Measurements from ENCODE around the gene SSMEM1. TPM values are rescaled to one million over a fixed set of nuclear protein-coding genes. Genes with fewer than 3 reads are reported as not detected.
"Not testable (repeated sequence)": the region's sequence is repeated elsewhere in the genome, so short reads cannot be mapped to it uniquely, and the experiment has no call there.

The SSMEM1 gene
- polyA plus RNA-seq, 4 donors: not detected

DNA sequence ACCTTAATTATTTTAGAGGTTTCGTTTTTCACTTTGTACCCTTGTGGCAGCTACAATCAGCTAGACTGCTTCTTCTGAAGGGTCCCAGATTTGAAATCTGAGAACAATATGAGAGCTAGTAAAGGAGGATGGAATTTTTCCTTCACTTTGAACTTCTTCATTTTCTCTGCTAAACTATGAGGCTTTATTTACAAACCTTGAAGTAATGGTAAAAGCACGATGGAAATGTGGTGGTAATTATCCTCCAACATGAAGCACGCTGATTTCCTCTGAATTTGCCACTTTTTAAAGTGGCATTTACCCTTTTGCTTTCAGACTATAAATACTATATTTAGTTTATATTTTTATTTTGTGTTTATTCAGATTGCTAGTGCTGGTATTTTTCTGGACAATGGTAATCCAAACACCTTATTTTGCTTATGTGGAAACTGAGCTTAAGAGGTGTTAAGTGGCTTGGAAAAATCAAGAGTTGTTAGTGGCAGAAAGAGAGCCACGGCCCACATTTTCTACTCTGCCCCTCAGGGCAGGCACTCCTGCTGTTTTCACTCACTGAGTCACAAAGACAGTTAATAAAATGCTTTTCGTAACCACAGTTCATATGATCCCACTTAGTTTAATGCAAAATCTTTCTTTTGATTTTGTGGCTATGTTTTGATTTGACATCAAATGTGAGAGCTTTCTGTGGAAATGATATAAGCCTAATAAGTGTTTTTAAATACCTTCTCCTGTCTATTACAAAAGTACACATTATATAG, 2.7 kb downstream of the SSMEM1 start:
- DNase-seq (ENCODE audit: low read depth in 4 of 4, low spot score in 2 of 4): no peak

DNA sequence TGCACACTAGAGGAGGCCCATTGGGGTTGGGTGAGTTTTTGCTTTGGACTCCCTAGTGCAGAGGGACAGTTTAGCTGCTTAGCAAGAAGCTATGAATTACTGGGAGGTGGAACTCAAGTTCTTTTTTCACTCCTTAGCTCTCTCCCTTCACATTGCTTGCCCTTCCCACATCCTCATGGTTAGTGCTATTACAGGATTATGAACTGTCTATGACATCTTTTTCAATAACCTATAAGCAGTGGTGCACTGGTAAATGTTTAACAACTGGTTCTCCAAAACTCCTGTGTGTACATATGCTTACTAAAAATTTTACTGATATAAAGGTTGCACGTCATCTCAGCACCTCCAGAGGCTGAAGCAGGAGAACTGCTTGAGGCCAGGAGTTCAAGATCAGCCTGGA, 6.2 kb downstream of the SSMEM1 start:
- no peak for DNase-seq (ENCODE audit: low read depth in 4 of 4, low spot score in 2 of 4)

DNA sequence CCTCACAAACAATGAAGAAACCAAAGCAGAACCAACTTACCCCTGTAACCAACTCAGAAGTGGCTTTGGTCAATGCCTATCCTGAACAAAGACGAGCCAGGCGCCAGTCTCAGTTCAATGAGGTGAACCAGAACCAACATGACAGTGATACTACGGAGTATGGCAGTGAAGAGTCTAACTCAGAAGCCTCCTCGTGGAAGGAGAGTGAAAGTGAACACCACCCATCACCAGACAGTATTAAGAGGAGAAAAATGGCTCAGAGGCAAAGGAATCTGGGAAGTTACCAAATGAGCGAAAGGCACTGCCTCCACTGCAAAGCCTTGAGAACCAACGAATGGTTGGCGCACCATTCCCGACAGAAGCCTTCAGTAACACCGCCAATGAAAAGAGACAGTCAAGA, 8.4 kb downstream of the SSMEM1 start:
- no peak for DNase-seq (ENCODE audit: low read depth in 4 of 4, low spot score in 2 of 4)

DNA sequence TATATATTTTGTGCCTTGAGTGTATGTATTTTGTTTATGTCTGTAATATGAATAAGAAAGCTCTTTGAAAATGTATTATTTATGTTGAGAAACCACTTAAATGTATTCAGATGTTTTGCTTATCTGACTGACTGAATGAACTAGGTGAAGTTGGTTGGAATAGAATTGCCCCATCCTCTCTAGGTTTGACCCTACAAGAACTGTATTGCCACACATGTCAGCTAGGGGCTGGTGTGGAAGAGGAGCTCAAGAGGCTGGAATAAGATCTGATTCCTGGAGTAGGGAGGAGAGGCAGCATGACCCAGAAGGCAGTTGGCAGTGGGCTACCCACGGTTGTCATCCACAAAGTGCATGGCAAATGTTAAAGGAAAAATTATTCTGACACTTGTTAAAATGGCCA, 9.1 kb downstream of the SSMEM1 start:
- DNase-seq (ENCODE audit: low read depth in 4 of 4, low spot score in 2 of 4): no peak

DNA sequence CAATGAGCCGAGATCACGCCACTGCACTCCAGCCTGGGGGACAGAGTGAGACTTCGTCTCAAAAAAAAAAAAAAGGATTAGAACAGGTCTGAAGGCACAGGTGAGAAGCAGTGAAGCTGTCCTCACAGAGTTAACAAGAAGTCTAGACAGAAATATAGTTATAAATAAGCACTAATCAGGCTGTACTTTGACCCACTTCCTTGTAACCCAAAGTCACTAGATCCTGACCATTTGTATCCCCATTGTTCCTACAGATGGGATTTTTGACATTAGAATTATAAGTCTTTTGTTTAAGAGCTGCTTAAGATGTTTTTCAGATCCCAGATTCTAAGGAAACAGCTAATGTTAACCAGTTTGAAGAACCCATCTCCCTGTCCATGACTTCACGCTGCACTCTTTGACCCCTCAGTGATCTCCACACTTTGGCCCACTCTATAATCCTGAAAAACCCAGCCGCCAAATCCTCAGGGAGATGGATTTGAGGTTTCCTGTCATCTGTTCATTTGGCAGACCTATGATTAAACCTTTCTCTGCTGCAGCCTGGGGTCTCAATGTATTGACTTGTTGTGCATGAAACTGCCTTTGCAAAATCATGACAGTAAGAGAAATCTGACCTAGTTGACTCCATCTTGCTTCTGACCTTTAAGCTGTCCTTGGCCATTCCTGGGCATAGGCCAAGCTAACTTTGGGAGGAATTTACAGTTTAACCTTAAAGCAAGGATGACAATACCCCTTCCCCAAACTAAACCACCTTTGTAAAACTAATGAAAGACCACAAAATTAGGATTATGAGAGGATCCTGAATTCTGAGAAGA, 11.4 kb downstream of the SSMEM1 start:
- no peak for DNase-seq (ENCODE audit: low read depth in 4 of 4, low spot score in 2 of 4)

DNA sequence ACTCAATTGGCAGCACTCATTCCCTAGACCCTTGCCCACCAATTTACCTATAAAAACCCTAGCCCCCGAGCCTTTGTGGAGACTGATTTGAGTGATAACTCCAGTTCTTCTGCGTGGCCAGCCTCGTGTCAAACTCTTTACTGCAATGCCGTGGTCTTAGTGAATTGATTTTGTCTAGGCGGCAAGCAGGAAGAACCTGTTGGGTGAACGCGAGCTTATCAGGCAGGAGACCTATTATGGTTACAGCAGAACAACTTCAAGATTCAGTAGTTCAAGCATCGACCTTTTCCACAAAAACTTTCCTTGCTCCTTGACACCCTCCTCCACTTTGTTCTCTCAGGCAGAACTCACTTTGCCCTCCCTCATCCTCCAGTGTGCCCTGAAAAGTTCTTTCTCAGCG, 12.2 kb downstream of the SSMEM1 start:
- no peak for DNase-seq (ENCODE audit: low read depth in 4 of 4, low spot score in 2 of 4)

DNA sequence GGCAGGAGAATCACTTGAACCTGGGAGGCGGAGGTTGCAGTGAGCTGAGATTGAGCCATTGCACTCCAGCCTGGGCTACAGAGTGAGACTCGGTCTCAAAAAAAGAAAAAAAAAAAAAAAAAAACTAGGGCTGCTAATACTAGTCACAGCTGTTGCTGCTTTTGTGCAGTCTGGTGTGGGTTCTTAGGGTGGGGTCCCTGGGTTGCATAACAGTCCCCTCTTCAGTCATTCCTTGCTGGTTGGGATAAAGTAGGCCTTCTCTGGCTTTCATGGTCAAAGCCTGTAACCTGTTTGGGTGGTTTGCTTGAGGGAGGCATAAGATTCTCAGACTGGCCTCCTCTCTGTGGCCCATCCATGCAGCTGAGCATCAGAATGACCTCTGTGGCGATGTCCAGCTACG, 14.1 kb downstream of the SSMEM1 start:
- no peak for DNase-seq (ENCODE audit: low read depth in 4 of 4, low spot score in 2 of 4)

DNA sequence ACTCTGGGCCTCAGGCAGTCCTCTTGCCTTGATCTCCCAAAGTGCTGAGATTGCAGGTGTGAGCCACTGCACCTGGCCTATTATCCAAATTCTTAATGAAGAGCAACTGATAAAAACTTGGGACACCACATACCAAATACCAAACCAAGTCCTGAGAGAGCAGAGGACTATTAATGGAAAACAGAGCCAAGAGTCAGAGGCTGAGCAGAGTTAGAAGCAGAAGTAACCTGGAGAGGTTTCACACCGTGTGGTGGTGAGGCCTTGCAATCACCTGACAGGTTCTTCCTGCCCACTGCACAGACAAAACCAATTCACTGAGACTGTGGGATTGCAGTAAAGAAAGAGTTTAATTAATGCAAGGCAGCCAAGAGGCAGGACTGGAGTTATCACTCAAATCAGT, 16.0 kb downstream of the SSMEM1 start:
- DNase-seq (ENCODE audit: low read depth in 4 of 4, low spot score in 2 of 4): no peak

DNA sequence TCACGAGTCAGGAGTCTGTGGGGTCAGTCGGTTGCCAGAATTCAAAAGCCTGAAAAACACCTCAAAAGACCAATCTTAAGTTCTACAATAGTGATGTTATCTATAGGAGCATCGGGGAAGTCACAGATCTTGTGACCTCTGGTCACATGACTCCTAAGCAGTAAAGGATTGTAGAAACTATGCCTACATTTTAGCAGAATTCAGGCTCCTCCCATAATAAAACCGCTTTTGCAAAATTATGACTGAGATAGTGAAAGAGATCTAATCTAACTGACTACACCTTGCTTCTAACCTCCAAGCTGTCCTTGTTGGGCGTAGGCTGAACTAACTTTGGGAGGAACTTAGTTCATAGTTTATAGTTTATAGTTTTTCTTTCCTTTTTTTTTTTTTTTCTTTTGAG, 16.6 kb downstream of the SSMEM1 start:
- DNase-seq (ENCODE audit: low read depth in 4 of 4, low spot score in 2 of 4): no peak

DNA sequence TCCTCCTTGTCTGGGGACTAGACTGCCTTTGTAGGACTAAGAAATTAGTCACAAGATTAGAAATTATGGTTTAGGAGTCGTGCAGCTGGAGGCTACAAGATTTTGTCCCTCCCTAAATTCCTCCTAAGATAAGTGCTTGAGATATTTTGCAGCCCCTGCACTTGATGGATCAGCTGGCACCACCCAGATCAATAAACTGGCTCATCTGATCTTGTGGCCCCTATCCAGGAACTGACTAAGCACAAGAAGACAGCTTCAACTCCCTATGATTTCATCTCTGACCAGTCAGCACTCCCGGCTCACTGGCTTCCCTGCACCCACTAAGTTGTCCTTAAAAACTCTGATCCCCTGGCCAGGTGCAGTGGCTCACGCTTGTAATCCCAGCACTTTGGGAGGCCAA, 17.3 kb downstream of the SSMEM1 start:
- DNase-seq (ENCODE audit: low read depth in 4 of 4, low spot score in 2 of 4): not testable (repeated sequence)

DNA sequence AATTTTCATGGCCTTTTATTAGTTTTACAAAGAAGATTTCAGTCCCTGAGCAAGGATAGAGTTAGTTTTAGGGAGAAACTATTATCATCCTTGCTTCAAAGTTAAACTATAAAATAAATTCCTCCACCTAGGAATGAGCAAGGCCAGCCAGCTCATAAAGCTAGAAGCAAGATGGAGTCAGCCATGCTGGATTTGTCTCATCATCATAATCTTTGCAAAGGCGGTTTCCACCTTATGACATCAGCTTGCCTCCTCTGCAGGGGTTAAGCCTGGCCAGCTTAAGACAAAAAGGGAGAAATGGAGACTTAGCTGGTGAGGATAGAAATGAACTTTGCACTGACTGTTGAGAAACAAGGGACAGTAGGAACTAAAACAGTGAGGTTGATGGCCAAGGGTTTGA, 18.7 kb downstream of the SSMEM1 start:
- DNase-seq (ENCODE audit: low read depth in 4 of 4, low spot score in 2 of 4): no peak

DNA sequence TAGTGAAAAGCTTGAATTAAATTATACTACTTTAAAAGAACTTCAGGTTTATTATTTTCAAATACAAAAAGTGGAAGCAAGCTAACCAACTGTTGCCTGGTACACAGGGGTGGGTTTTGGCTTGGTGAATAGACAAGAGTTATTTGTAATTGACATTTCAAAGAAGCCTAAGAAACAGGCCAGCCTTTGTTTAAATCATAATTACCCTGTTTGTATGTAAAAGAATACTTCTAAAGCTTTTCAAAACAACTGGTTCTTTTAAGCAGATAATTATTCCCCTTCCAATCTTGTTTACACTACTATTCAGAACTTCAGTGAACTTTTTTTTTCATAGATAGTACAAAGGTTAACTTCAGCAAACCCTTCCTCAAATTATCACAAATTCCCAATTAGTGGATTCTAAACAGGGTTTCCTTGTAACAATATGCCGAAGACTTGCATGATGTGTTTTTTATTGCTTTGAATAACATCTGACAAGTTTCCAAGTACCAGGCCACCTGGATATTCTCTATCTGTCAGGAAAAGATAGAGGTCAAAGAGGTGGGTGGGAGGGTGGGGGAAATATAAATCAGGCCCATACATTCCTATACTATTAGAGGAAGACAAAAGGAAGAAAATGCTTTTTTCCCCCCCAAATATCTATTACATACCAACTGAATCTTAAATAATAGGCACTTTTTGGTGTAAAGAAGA, 20.4 kb downstream of the SSMEM1 start:
- no peak for DNase-seq (ENCODE audit: low read depth in 4 of 4, low spot score in 2 of 4)

DNA sequence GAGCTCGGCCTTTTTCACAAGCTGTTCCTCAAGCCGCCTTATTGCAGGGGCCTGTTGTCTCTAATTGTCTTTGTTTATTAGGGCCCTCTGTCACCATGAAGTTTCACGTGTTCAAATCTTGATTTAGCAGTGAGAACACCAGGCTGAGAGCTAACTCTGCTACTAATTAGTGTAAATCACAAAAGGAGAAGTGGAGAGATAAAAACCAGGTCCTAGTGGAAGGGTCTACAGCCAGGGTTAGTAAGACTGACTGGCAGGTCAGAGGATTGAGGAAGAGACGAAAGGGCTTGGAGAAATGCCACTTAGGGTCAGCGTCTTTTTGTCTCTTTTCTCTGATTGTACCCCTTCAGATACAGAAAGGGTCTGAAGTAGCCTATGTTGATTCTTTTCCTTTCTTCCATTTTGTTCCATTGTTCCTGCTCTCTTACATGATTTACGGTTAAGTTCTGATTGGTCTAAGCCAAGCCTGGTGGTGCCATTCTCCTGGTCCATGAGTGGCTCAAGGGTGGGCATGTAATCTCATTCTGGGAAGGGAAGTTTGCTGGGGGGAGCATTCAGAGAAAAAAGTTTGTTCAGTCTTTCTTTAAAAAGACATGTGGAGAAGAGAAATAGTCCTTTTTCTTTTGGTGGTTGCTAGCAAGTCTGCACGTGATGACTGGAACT, 21.3 kb downstream of the SSMEM1 start:
- DNase-seq (ENCODE audit: low read depth in 4 of 4, low spot score in 2 of 4): no peak

DNA sequence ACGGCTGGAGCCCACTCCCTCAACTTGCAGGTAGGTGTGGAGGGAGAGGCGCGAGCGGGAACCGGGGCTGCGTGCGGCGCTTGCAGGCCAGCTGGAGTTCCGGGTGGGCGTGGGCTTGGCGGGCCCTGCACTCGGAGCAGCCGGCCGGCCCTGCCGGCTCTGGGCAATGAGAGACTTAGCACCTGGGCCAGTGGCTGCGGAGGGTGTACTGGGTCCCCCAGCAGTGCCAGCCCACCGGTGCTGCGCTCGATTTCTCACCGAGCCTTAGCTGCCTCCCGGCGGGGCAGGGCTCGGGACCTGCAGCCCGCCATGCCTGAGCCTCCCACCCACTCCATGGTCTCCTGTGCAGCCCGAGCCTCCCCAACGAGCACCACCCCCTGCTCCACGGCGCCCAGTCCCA, 22.3 kb downstream of the SSMEM1 start:
- not testable (repeated sequence) for DNase-seq (ENCODE audit: low read depth in 4 of 4, low spot score in 2 of 4)

DNA sequence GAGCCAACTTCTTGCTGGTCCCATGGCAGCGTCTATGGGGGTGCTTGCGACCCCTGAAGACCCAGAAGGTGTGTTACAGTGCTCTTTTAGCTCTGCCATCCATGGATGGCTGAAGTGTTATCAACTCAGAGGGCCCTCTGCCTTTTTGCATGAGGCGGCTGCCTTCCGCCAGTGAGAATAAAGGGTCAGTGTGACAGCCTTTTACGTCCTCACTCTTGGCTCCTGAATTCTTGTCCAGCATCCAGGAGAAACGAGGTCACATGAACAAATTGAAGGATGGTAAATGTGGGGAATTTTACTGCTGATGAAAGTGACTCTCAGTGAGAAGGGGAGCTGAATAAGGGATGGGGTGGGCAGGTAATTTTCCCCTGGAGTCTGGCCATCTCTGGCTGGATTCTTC, 24.1 kb downstream of the SSMEM1 start:
- DNase-seq (ENCODE audit: low read depth in 4 of 4, low spot score in 2 of 4): no peak

DNA sequence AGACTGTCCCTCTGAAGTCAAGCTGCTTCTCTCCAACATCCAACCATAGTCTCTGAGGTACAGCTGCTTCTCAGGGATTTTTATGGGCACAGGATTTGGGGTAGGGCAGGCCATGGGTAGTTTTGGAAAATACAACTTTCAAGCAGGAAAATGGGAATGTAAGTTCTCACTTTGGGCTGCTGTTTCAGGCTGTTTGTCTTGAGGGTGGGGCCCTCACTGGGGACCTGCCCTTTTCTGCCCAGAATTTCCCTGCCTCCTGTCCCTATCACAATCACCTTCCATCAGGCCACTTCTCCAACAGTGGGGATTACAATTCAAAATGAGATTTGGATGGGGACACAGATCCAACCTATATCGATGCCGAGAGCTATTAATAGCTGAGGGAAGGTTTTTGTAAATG, 24.5 kb downstream of the SSMEM1 start:
- DNase-seq (ENCODE audit: low read depth in 4 of 4, low spot score in 2 of 4): no peak

DNA sequence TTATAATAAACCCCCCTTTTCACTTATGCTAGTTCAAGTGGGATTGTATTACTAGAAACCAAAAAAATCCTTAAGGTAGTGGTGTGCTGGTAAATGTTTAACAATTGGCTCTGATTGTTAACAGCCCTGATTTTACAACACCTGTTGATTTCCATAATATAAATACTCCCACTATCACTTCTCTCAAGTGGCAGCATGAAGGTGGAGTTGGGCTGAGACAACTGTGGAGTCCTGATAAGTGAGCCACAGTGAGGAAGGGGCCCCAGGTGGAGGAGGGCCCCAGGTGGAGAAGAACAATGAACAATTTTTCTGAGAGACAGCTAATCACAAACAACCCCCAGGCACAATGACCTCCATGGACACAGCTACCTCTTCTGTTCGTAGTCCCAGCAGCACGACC, 26.4 kb downstream of the SSMEM1 start:
- no peak for DNase-seq (ENCODE audit: low read depth in 4 of 4, low spot score in 2 of 4)

DNA sequence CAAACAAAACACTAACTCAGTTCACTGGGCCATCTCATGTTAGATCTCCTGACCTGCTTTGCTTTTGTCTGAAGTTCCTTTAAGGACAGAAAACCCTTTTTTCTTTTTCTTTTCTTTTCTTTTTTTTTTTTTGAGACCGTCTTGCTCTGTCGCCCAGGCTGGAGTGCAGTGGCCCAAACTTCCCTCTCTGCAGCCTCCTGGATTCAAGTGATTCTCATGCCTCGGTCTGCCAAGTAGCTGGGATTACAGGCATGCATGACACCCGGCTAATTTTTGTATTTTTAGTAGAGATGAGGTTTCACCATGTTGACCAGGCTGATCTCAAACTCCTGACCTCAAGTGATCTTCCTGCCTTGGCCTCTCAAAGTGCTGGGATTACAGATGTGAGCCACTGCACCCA, 28.7 kb downstream of the SSMEM1 start:
- not testable (repeated sequence) for DNase-seq (ENCODE audit: low read depth in 4 of 4, low spot score in 2 of 4)

DNA sequence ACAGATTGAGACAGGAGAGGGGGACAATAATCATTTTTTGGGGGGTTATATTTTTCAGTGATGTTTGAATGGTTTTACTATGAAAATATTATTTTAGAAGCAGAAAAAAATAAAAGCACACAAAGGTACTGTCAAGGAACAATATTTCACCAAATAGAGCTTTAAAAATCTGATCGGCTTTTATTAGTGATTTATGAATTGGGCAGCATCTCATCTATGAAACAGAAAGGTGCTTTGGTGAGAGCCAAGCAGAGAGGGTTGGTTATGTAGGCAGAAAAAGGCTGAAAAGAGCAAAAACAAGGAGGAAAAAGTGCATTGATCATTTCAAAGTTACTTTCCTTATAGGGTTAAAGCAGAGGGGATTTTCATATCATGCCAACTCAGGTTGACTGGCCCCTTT, 32.6 kb downstream of the SSMEM1 start:
- no peak for DNase-seq (ENCODE audit: low read depth in 4 of 4, low spot score in 2 of 4)

DNA sequence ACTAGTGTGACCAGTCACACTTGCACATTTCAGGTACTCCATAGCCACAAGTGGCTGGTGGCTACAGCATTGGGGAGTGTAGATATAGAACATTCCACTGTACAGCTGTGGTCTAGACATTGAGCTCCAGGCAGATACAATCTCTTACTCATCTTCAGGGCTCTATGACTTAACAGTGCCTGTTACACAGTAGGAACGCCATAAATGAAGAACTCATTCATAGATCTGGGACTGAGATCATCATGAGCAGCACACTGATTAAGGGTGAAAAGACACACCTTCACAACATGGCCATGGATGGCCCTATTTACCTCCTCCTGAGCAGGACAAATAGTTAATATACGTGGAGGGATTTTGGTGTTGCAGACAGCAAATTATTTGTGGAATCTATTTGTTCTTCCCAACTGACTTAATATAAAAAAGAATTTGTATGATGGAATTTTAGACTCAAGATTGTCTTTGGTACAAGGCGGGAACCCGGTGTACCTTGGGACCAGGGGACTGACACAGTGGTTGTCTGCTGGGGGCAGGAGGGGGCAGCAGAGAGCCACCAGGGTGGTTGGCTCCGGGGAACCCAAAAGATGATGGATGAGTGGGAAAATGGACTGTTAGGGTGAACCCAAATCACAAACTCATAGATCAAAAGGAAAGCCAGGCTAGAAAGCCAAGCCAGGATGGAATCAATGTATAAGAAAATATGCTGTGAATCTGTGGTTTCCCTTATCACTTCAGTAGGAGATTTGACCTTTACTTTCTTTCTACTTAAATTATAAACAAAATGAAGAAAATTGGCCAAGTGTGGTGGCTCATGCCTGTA, 34.7 kb downstream of the SSMEM1 start:
- DNase-seq (ENCODE audit: low read depth in 4 of 4, low spot score in 2 of 4): no peak
